Prostate gland (tissue), 2 donors: ENCODE measurements around the gene PIK3C2G.

ENCODE experiments used
- POLR2A ChIP-seq: fragments of 450-650 bp; IDR thresholded peaks from one replicate; pipeline ENCODE4 v1.6.1; 2016; ENCODE audit warnings: antibody characterized with exemption, mild to moderate bottlenecking
- POLR2AphosphoS5 ChIP-seq: sonication (generic); formaldehyde crosslinking; IDR thresholded peaks from one replicate; pipeline ENCODE4 v1.6.1; 2017; ENCODE audit warnings: antibody characterized with exemption
- TF ChIP-seq, protein P1 (sequence below), 4 experiments: fragments of 200-600 bp in 2 of 4; fragments of 450-650 bp in 2 of 4; sonication (generic) in 2 of 4; IDR thresholded peaks; 1 replicate in 3 of 4; 2 replicates in 1 of 4; pipeline ENCODE4 v1.5.1; 2016 to 2019; ENCODE audit warnings: antibody characterized with exemption in 4 of 4, mild to moderate bottlenecking in 2 of 4, moderate library complexity in 2 of 4

DNA sequence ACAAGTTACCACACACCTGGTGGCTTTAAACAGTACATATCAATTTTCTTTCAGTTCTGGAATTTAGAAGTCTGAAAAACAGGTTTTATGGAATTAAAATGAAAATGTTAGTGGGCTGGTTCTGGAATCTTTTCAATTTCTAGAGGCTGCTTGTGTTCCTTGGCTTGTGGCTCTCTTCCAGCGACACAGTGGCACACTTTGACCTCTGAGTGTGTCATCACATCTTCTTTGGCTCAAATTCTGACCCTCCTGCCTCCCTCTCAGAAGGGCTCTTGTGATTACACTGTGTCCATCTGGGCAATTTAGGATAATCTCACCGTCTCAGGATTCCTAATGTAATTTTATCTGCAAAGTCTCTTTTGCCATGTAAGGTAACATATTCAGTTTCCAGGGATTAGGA lies 306.5 kb downstream of the PIK3C2G start:
- TF ChIP-seq, protein P1, sequence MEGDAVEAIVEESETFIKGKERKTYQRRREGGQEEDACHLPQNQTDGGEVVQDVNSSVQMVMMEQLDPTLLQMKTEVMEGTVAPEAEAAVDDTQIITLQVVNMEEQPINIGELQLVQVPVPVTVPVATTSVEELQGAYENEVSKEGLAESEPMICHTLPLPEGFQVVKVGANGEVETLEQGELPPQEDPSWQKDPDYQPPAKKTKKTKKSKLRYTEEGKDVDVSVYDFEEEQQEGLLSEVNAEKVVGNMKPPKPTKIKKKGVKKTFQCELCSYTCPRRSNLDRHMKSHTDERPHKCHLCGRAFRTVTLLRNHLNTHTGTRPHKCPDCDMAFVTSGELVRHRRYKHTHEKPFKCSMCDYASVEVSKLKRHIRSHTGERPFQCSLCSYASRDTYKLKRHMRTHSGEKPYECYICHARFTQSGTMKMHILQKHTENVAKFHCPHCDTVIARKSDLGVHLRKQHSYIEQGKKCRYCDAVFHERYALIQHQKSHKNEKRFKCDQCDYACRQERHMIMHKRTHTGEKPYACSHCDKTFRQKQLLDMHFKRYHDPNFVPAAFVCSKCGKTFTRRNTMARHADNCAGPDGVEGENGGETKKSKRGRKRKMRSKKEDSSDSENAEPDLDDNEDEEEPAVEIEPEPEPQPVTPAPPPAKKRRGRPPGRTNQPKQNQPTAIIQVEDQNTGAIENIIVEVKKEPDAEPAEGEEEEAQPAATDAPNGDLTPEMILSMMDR (IDR thresholded peaks at IDR 0.05) = no peak
- TF ChIP-seq POLR2AphosphoS5 (no peak), POLR2A (no peak)
